ENCODE data around the gene PCDHA12. TPM values are rescaled to one million over a fixed set of nuclear protein-coding genes. Genes with fewer than 3 reads are reported as not detected.

Gene PCDHA12
- 40.4 TPM for total RNA-seq

GRCh38 chr5:140875085-140876065 lies at the start of gene PCDHA12:
PCDHA12 (plus strand) TSS chr5:140875308; CDS start chr5:140875473, 165 bp downstream.

GRCh38 chr5:140827704-140828361 lies 47.3 kb upstream of the PCDHA12 start, which contains the start of gene PCDHA6:
PCDHA6 (plus strand) TSS chr5:140827960; CDS start chr5:140828092, 132 bp downstream.

GRCh38 chr5:140833993-140834392 lies 41.1 kb upstream of the PCDHA12 start, which contains the start of gene PCDHA7:
PCDHA7 (plus strand) TSS chr5:140834269; CDS start chr5:140834384, 115 bp downstream.

GRCh38 chr5:140840978-140841962 lies 33.8 kb upstream of the PCDHA12 start, which contains the start of gene PCDHA8:
PCDHA8 (plus strand) TSS chr5:140841187; CDS start chr5:140841322, 135 bp downstream.

GRCh38 chr5:140848139-140849102 lies 26.7 kb upstream of the PCDHA12 start, which contains the start of gene PCDHA9:
PCDHA9 (plus strand) TSS chr5:140848382; CDS start chr5:140848496, 114 bp downstream.

GRCh38 chr5:140855772-140856674 lies 19.1 kb upstream of the PCDHA12 start, which contains the start of gene PCDHA10:
PCDHA10 (plus strand) TSS chr5:140855897; CDS start chr5:140856049, 152 bp downstream.

GRCh38 chr5:140868721-140869554 lies 6.2 kb upstream of the PCDHA12 start, which contains the start of gene PCDHA11:
PCDHA11 (plus strand) TSS chr5:140868957; CDS start chr5:140869104, 147 bp downstream.

GRCh38 chr5:140881889-140882590 lies 6.9 kb downstream of the PCDHA12 start, which contains the start of gene PCDHA13:
PCDHA13 (plus strand) TSS chr5:140882124; CDS start chr5:140882269, 145 bp downstream.

GRCh38 chr5:140925806-140926442 lies 50.8 kb downstream of the PCDHA12 start, which contains the start of gene PCDHAC1:
PCDHAC1 (plus strand) TSS chr5:140926299; CDS start chr5:140926893, 594 bp downstream.

Other genes starting within 250 kb of the PCDHA12 start
- 3.8 TPM for gene CD14, start 242.1 kb upstream of the PCDHA12 start, total RNA-seq
- 18.2 TPM for gene TMCO6, start 235.9 kb upstream of the PCDHA12 start, total RNA-seq
- gene NDUFA2, start 227.7 kb upstream of the PCDHA12 start, total RNA-seq, result 24.4 TPM
- 94.2 TPM for gene IK, start 227.5 kb upstream of the PCDHA12 start, total RNA-seq
- 16.0 TPM for gene WDR55, start 210.4 kb upstream of the PCDHA12 start, total RNA-seq
- 1.3 TPM for gene DND1, start 201.7 kb upstream of the PCDHA12 start, total RNA-seq
- 89.5 TPM for gene HARS1, start 183.9 kb upstream of the PCDHA12 start, total RNA-seq
- gene HARS2, start 183.9 kb upstream of the PCDHA12 start, total RNA-seq, result 47.9 TPM
- 41.9 TPM for gene ZMAT2, start 174.9 kb upstream of the PCDHA12 start, total RNA-seq
- 9.1 TPM for gene PCDHA1, start 89.2 kb upstream of the PCDHA12 start, total RNA-seq
- gene PCDHA2, start 80.5 kb upstream of the PCDHA12 start, total RNA-seq, result 20.3 TPM
- gene PCDHA3, start 74.3 kb upstream of the PCDHA12 start, total RNA-seq, result 32.6 TPM
- 29.7 TPM for gene PCDHA4, start 68.2 kb upstream of the PCDHA12 start, total RNA-seq
- gene PCDHA5, start 53.7 kb upstream of the PCDHA12 start, total RNA-seq, result 23.2 TPM
- 46.3 TPM for gene PCDHA6, start 47.3 kb upstream of the PCDHA12 start, total RNA-seq
- 47.0 TPM for gene PCDHA7, start 41.0 kb upstream of the PCDHA12 start, total RNA-seq
- gene PCDHA8, start 34.1 kb upstream of the PCDHA12 start, total RNA-seq, result 25.7 TPM
- 42.6 TPM for gene PCDHA9, start 26.9 kb upstream of the PCDHA12 start, total RNA-seq
- gene PCDHA10, start 19.4 kb upstream of the PCDHA12 start, total RNA-seq, result 42.3 TPM
- gene PCDHA11, start 6.4 kb upstream of the PCDHA12 start, total RNA-seq, result 80.4 TPM
- gene PCDHA13, start 6.8 kb downstream of the PCDHA12 start, total RNA-seq, result 42.3 TPM
- gene PCDHAC1, start 51.0 kb downstream of the PCDHA12 start, total RNA-seq, result 66.4 TPM
- 55.1 TPM for gene PCDHAC2, start 91.2 kb downstream of the PCDHA12 start, total RNA-seq
- gene PCDHB1, start 176.1 kb downstream of the PCDHA12 start, total RNA-seq, result 0.31 TPM
- gene PCDHB2, start 219.3 kb downstream of the PCDHA12 start, total RNA-seq, result 20.3 TPM
- 24.7 TPM for gene PCDHB3, start 225.2 kb downstream of the PCDHA12 start, total RNA-seq
- 11.0 TPM for gene PCDHB4, start 246.5 kb downstream of the PCDHA12 start, total RNA-seq

All from parietal lobe (tissue), 1 donor.